GM10847 (cell line): ENCODE results near the gene METTL8.
A peak's percentile ranks its signal among the peaks of the same experiment; 100 is the strongest.

Experiments used
- POLR2A ChIP-seq: IDR thresholded peaks from 2 replicates; pipeline ENCODE4 v1.6.1; 2011; ENCODE audit not compliant: insufficient read length; ENCODE audit errors: extremely low read depth

The METTL8 gene

GRCh38 chr2:171434013-171434989 lies 511 bp upstream of the METTL8 start, which contains the start of gene DCAF17:
Gene DCAF17, plus strand, starts transcription at chr2:171434226. Its CDS starts 352 bp downstream, at chr2:171434578.
- peak; percentile 53 for TF ChIP-seq POLR2A

DNA sequence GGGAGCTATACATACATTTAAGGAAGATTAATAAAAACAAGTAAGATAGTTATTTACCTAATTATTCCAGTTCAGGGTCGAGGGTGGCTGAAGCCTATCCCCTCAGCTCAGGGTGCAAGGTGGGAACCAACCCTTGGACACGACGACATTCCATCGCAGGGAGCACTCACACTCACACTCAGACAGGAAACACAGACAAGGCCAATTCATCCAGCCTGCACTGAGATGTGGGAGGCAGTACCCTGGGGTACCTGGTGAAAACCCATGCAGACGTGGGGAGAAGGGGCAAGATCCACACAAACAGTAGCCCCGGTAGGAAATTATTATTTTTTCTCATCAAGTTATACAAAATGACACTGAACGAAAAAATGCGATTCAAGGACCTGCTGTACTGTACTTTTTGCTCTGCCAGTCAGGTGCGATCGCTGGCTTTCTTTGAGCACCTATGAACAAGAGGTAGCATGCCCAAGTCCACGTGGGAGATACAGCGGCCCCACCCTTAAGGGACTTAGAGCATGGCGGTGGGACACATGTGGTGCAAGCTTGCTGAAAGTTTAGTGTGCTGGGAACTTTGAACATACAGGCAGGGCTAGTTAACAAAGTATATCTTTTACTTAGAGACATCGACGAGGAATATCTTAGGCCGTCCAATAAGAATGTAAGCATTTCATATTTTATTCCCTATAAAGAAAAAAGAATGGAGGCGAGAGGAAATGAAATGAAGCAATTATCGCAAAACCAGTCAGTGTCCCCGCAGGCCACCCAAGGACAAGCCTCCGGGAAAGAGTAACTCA lies 624 bp downstream of the METTL8 start:
- no peak for TF ChIP-seq POLR2A

DNA sequence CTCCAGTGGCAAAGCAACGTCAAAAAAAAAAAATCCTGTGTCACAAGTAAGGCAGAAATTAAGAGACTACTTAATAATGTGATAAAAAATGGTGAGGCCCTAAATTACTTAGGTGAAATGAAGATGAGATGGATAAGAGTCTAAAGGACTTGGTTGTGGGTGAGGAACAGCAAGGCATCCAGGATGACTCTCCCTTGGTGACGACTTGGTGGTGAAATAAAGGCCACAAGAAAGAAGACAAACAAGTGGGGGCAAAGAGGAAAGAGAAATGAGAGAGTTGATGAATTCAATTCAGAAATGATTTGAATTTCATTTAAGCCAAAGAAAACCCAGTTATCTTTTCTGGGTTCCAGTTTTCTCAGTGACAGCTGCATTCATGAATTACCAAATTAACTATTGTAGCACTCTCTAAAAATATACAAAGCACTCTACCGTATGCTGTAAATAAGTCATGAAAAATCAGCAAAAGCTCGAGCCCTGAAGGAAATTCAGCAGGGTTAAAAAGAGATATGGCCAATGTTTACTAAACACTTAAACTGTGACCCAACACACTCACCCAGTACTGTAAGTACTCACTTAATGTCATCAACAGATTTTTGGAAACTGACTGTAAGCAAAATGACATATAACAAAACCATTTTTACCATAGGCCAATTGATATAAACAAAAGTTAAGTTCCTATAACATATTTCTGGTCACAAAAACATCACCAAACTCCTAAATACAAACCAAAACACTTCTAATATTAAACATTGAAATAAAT lies 1.4 kb downstream of the METTL8 start:
- TF ChIP-seq POLR2A, result no peak

- TF ChIP-seq POLR2A, result no peak
Observed at GRCh38 chr2:171431677-171432167, 2.1 kb downstream of the METTL8 start.

- no peak for TF ChIP-seq POLR2A
Observed at GRCh38 chr2:171430516-171431410, 3.0 kb downstream of the METTL8 start.

- no peak for TF ChIP-seq POLR2A
Observed at GRCh38 chr2:171420728-171421563, 12.8 kb downstream of the METTL8 start.

DNA sequence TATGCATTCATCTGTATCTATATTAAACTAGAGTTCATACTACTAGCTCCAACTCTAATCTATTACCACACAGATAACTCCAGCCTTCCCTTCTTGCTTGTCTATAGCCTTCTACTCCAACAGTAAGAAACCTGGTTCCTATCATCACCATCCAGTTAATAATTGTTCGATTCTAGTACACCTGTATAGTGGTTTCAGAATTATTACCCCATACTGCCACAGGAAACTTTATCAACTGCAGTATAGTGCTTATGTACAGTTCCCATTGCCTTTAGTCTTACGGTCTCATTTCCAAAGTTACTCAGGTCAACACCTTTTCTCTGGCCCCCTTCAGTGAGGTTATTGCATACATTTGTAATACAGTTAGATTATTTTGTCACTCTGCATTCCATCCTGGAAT lies 14.5 kb downstream of the METTL8 start:
- no peak for TF ChIP-seq POLR2A

- TF ChIP-seq POLR2A, result no peak
Observed at GRCh38 chr2:171416009-171416926, 17.5 kb downstream of the METTL8 start.

- no peak for TF ChIP-seq POLR2A
Observed at GRCh38 chr2:171412571-171413175, 21.1 kb downstream of the METTL8 start.

GRCh38 chr2:171411791-171412483 lies 21.9 kb downstream of the METTL8 start:
- no peak for TF ChIP-seq POLR2A

- TF ChIP-seq POLR2A, result no peak
Observed at GRCh38 chr2:171411214-171411613, 22.6 kb downstream of the METTL8 start.

- no peak for TF ChIP-seq POLR2A
Observed at GRCh38 chr2:171410624-171411023, 23.2 kb downstream of the METTL8 start.
